LNCaP clone FGC (cell line): Measurements from ENCODE around the gene HIBADH.
"Not testable (repeated sequence)": the region's sequence is repeated elsewhere in the genome, so short reads cannot be mapped to it uniquely, and the experiment has no call there.

Experiments
- DNase-seq: peaks from one replicate; pipeline ENCODE4 v3.0.0-alpha.2; 2011; ENCODE audit warnings: low read depth
- H3K4me3 ChIP-seq: 2 replicates; pipeline ENCODE4 v1.5.1; 2011; ENCODE audit warnings: mild to moderate bottlenecking, low read depth, low read length, control low read depth
- TF ChIP-seq, protein P1 (sequence below): IDR thresholded peaks from 2 replicates; pipeline ENCODE4 v1.5.1; 2012; ENCODE audit warnings: mild to moderate bottlenecking; ENCODE audit not compliant: control insufficient read depth, insufficient read depth; ENCODE audit errors: extremely low read depth

Gene HIBADH

DNA sequence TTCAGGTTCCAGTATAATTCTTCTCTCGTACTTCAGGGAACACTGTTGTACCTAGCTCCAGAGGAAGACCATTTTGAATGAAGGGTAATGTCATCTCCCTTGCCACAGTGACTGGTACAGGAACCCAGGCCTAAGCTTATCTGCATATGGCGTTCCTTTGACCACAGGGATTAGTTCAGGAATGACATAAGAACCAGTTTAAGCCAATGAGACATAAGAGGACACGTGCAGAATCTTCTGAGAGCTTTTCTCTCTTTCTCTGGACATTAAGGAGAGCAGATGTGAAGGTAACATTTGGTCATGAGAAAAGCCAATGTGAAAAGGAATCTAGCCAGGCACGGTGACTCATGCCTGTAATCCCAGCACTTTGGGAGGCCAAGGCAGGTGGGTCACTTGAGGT lies 21.8 kb upstream of the HIBADH start:
- TF ChIP-seq, protein P1, sequence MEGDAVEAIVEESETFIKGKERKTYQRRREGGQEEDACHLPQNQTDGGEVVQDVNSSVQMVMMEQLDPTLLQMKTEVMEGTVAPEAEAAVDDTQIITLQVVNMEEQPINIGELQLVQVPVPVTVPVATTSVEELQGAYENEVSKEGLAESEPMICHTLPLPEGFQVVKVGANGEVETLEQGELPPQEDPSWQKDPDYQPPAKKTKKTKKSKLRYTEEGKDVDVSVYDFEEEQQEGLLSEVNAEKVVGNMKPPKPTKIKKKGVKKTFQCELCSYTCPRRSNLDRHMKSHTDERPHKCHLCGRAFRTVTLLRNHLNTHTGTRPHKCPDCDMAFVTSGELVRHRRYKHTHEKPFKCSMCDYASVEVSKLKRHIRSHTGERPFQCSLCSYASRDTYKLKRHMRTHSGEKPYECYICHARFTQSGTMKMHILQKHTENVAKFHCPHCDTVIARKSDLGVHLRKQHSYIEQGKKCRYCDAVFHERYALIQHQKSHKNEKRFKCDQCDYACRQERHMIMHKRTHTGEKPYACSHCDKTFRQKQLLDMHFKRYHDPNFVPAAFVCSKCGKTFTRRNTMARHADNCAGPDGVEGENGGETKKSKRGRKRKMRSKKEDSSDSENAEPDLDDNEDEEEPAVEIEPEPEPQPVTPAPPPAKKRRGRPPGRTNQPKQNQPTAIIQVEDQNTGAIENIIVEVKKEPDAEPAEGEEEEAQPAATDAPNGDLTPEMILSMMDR, result no peak
- no peak for DNase-seq
- no peak overlapping the region for H3K4me3 ChIP-seq

DNA sequence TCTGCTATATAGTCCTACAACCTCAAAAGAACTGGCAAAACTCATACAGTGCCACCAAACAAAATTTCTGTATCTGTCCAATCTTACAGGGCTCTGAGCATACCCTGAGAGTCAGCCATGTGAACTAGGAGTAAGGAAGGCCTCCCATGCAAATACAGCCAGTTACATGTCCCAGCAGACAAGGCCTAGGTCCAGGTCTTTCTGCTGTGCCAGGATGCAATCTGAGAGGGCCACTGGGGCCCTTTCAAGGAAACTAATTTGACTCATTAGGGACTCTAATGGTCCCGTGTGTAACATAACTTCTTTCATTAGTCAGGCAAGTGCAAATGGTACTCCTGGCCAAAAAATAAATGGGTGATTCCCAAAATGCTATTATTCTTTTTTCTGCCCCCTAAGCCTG lies 17.9 kb upstream of the HIBADH start:
- TF ChIP-seq, protein P1, result no peak
- H3K4me3 ChIP-seq, result no peak overlapping the region
- no peak for DNase-seq

DNA sequence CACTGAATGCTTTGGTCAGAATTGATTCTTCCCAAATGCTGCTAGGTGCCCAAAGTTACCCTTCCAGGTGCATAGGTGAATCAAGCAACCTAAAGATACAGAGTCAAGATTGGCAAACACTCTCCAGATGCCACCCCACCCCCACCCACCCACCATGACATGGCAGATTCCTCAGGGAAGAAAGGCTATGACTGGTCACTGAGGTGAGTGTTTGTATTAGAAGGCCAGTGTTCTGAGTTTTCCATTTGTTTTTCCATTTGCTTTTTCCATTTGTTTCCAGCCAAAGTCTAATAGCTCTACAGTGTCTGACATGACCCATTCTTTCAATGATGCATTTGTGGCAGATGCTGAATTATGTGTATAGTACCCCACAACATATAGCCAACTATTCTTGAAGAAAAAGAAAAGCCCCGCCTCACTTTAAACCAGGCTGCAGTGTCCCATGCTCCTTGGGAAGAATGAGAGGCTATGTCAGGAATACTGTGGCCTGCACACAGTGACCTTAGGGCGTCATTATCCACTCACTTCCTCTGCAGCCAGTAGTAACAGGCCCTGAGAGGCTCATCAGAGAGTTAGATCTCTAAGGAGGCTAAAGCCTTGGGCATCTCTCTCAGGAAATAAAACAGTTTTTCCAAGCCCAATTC lies 16.1 kb upstream of the HIBADH start:
- no peak overlapping the region for H3K4me3 ChIP-seq
- TF ChIP-seq, protein P1, result no peak
- no peak for DNase-seq

DNA sequence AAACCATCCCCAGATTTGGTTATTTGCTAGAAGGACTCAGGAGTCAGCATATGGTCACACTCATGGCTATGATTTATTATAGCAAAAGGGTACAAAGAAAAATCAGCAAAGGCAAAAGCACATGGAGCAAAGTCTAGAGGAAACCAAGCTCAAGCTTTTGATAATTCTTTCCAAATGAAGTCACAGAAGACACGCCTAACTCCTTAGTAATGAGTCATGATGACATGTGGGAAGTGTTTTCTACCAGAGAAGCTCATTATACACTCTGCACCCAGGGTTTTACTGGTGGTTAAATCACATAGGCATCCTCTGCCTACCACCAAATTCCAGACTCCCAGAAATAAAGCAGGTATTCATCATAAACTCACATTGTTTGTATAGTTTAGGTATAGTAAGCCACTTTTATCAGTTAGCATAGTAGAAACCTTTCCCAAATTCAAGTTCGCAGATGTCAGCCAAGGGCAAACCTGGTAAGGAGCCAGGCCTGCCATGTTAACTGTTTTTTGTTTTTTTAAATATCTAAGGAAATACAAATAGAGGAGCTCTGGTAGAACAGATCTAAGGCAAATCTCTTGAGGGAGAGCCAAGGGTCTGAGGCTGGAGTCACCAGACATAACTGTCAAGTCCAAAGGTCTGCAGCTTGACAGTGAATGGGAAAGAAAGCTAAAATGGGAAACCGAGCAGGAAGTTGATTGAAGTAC lies 15.4 kb upstream of the HIBADH start:
- no peak for DNase-seq
- no peak overlapping the region for H3K4me3 ChIP-seq
- TF ChIP-seq, protein P1, result no peak

DNA sequence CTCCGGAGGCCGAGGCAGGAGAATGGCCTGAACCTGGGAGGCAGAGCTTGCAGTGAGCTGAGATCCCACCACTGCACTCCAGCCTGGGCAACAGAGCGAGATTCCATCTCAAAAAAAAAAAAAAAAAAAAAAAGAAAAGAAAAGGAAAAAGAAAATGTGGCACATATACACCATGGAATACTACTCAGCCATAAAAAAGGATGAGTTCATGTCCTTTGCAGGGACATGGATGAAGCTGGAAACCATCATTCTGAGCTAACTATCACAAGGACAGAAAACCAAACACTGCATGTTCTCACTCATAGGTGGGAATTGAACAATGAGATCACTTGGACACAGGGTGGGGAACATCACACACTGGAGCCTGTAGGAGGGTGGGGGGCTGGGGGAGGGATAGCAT lies 11.4 kb upstream of the HIBADH start:
- not testable (repeated sequence) for DNase-seq, H3K4me3 ChIP-seq

DNA sequence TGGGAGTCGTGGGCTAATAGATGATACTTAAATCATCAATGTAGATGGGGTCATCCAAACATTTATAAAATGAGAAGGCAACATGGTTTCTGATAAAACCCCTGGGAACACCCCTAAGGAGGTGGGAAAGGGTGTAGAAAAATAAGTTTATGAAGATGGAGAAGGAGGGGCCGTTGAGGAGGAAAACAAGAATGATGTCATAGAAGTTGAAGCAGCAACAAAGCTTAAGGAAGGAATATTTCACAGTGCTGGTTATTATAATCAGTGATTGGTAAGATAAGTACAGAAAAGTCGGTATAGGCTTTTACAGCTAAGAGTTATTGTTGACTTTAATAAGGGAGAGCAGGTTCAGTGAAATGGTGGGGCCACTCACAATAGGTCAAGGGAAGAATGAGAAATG lies 9.0 kb upstream of the HIBADH start:
- TF ChIP-seq, protein P1, result no peak
- DNase-seq, result no peak
- H3K4me3 ChIP-seq, result no peak overlapping the region

DNA sequence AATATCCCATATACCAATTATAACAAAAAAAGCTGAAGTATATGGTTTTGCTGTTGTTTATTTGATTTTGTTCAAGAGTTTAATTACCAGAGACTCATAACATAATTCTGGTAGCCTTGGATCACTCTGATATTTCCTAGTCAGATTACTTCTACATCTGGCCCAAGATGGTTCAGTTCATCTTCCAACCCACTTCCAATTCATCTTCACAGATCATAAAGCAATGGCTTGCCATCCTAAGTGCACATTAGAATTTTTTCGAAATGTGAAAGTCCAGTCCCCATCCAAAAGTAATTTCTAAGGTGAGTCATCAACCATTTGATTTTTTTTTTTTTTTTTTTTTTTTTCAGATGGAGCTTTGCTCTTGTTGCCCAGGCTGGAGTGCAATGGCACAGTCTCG lies 8.0 kb upstream of the HIBADH start:
- TF ChIP-seq, protein P1, result no peak
- no peak overlapping the region for H3K4me3 ChIP-seq
- DNase-seq, result no peak
